ENCODE data around the gene HERC5. TPM values are rescaled to one million over a fixed set of nuclear protein-coding genes. Genes with fewer than 3 reads are reported as not detected.
"Not testable (repeated sequence)": the region's sequence is repeated elsewhere in the genome, so short reads cannot be mapped to it uniquely, and the experiment has no call there.

The HERC5 gene
- total RNA-seq, 6 donors from 2014 or later: 4.3 to 18.1 (median 9.8) TPM

DNA sequence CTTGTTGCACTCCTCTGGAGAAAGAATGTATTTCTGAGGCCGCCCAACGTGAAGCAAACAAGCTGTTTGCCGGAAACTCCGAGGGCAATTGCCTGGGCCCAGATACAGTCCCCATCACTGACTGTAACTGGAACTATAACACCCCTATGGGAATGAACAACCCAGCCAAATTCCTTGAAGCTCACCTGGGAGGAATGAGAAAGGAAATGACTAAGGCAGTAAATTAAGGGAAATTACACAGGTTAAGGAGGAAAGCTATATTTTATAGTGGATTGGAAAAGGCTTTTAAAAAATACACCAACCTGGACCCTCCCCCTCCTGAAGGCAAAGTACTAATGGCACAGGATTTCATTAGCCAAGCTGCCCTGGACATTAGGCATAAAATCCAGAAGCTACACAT, 11.7 kb upstream of the HERC5 start:
- H3K4me3 ChIP-seq: no peak overlapping the region
- H3K36me3 ChIP-seq: no peaks in the 10 kb centered on the region
- H3K27me3 ChIP-seq: no peaks in the 10 kb centered on the region
- DNase-seq: no peak
- TF ChIP-seq, protein P1, sequence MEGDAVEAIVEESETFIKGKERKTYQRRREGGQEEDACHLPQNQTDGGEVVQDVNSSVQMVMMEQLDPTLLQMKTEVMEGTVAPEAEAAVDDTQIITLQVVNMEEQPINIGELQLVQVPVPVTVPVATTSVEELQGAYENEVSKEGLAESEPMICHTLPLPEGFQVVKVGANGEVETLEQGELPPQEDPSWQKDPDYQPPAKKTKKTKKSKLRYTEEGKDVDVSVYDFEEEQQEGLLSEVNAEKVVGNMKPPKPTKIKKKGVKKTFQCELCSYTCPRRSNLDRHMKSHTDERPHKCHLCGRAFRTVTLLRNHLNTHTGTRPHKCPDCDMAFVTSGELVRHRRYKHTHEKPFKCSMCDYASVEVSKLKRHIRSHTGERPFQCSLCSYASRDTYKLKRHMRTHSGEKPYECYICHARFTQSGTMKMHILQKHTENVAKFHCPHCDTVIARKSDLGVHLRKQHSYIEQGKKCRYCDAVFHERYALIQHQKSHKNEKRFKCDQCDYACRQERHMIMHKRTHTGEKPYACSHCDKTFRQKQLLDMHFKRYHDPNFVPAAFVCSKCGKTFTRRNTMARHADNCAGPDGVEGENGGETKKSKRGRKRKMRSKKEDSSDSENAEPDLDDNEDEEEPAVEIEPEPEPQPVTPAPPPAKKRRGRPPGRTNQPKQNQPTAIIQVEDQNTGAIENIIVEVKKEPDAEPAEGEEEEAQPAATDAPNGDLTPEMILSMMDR (IDR thresholded peaks at IDR 0.05): no peak
- TF ChIP-seq POLR2A (IDR thresholded peaks at IDR 0.05) (no peak), POLR2AphosphoS5 (IDR thresholded peaks at IDR 0.05) (no peak), EP300 (IDR thresholded peaks at IDR 0.05) (no peak)
- H3K4me1 ChIP-seq: no peaks in the 10 kb centered on the region
- no peaks in the 10 kb centered on the region for H3K9me3 ChIP-seq
- no peak overlapping the region for H3K27ac ChIP-seq
- 85 to 89% methylated on average over 4 of the region's 4 CpGs for WGBS, 2 donors
- no peak for ATAC-seq (ENCODE audit: low FRiP score in 2 of 2)

GRCh38 chr4:88446124-88446523, 10.8 kb upstream of the HERC5 start:
- ATAC-seq (ENCODE audit: low FRiP score in 2 of 2) (no peak), DNase-seq (no peak)
- H3K27ac ChIP-seq: no peak overlapping the region
- H3K9me3 ChIP-seq: no peaks in the 10 kb centered on the region
- TF ChIP-seq, protein P1 (IDR thresholded peaks at IDR 0.05): no peak
- TF ChIP-seq POLR2A (IDR thresholded peaks at IDR 0.05) (no peak), POLR2AphosphoS5 (IDR thresholded peaks at IDR 0.05) (no peak), EP300 (IDR thresholded peaks at IDR 0.05) (no peak)
- no peak overlapping the region for H3K4me3 ChIP-seq
- 58 to 64% methylated on average over 3 of the region's 3 CpGs for WGBS, 2 donors
- H3K36me3 ChIP-seq: no peaks in the 10 kb centered on the region
- no peaks in the 10 kb centered on the region for H3K27me3 ChIP-seq
- no peaks in the 10 kb centered on the region for H3K4me1 ChIP-seq

DNA sequence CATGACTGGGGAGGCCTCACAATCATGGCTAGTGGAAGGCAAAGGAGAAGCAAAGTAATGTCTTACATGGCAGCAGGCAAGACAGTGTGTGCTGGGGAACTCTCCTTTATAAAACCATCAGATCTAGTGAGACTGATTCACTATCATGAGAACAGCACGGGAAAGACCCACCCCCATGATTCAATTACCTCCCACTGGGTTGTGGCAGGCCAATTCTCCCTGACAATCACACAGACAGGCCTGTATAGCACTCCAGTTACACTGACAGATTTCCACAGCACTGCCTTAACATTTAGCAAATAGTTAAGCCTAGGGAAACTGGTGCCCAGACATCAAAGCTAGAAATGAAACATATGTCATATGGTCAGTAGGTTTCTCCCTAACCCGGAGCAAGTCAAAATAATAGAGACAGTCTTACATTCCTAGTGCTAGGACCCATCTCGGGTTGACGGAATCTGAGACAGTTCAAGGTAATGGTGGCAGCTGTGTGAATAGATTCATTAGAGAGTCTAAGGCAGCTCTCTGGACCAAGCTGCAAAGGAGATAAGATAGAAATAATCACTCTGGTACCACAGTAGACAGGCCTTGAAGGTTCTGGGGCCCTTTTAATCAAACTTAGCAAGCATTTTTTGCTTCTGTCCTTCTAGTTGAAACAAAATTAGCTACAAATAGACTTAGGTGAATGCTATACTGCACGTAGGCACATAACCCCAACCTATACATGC, 9.4 kb upstream of the HERC5 start:
- TF ChIP-seq POLR2AphosphoS5 (IDR thresholded peaks at IDR 0.05) (no peak), POLR2A (IDR thresholded peaks at IDR 0.05) (no peak), EP300 (IDR thresholded peaks at IDR 0.05) (no peak)
- TF ChIP-seq, protein P1 (IDR thresholded peaks at IDR 0.05): no peak
- H3K27me3 ChIP-seq: no peaks in the 10 kb centered on the region
- H3K4me3 ChIP-seq: no peak overlapping the region
- DNase-seq: no peak
- no peak for ATAC-seq (ENCODE audit: low FRiP score in 2 of 2)
- no peak overlapping the region for H3K27ac ChIP-seq
- H3K4me1 ChIP-seq: no peaks in the 10 kb centered on the region
- no peaks in the 10 kb centered on the region for H3K9me3 ChIP-seq
- WGBS, 2 donors: 75 to 87% methylated on average over 5 of the region's 5 CpGs
- H3K36me3 ChIP-seq: no peaks in the 10 kb centered on the region

DNA sequence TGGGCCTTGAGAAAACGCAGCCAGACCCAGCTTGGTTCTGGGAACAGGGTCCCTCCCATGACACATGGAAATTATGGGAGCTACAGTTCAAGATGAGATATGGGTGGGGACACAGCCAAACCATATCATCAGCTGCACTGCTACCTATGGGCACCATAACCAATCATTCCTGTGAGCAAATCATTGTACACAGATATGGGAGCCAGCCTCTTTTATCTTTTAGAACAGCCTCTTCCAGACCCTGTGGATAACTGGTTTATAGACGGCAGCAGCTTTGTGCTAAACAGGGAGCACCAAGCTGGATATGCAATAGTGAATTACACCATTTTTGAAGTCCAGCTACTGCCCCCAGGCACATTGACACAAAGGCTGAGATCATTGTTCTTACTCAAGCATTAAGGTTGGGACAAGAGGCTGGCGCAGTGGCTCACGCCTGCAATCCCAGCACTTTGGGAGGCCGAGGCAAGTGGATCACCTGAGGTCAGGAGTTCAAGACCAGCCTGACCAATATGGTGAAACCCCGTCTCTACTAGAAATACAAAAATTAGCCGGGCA, 8.6 kb upstream of the HERC5 start:
- not testable (repeated sequence) for H3K9me3 ChIP-seq; H3K4me3 ChIP-seq; DNase-seq; ATAC-seq (ENCODE audit: low FRiP score in 2 of 2); H3K27me3 ChIP-seq; H3K4me1 ChIP-seq; H3K27ac ChIP-seq; H3K36me3 ChIP-seq
- 97% methylated on average over 7 of the region's 7 CpGs for WGBS, 2 donors

GRCh38 chr4:88448889-88449288, 8.0 kb upstream of the HERC5 start:
- no peak overlapping the region for H3K4me3 ChIP-seq
- no peak overlapping the region for H3K27ac ChIP-seq
- H3K27me3 ChIP-seq: no peaks in the 10 kb centered on the region
- no peaks in the 10 kb centered on the region for H3K36me3 ChIP-seq
- ATAC-seq (ENCODE audit: low FRiP score in 2 of 2) (no peak), DNase-seq (no peak)
- no peaks in the 10 kb centered on the region for H3K4me1 ChIP-seq
- H3K9me3 ChIP-seq: no peaks in the 10 kb centered on the region
- TF ChIP-seq EP300 (IDR thresholded peaks at IDR 0.05) (no peak), POLR2AphosphoS5 (IDR thresholded peaks at IDR 0.05) (no peak), POLR2A (IDR thresholded peaks at IDR 0.05) (no peak)
- TF ChIP-seq, protein P1 (IDR thresholded peaks at IDR 0.05): no peak

Data from upper lobe of left lung (tissue), 6 donors.